ENCODE measurements around the gene CPNE6.

Gene CPNE6

GRCh38 chr14:24064091-24064795 is 7.1 kb upstream of the CPNE6 start:
- TF ChIP-seq GATA2 (IDR thresholded peaks at IDR 0.05; ENCODE audit: low read depth, low read length) = no peak
- no peak for TF ChIP-seq GATA3 (IDR thresholded peaks at IDR 0.05; ENCODE audit: low read depth, low read length)

- TF ChIP-seq GATA3 (IDR thresholded peaks at IDR 0.05; ENCODE audit: low read depth, low read length) (no peak), GATA2 (IDR thresholded peaks at IDR 0.05; ENCODE audit: low read depth, low read length) (no peak)
Measured at GRCh38 chr14:24064856-24065255, 6.5 kb upstream of the CPNE6 start.

GRCh38 chr14:24065408-24065807 is 6.0 kb upstream of the CPNE6 start:
- no peak for TF ChIP-seq GATA3 (IDR thresholded peaks at IDR 0.05; ENCODE audit: low read depth, low read length)
- no peak for TF ChIP-seq GATA2 (IDR thresholded peaks at IDR 0.05; ENCODE audit: low read depth, low read length)

GRCh38 chr14:24066496-24067132 is 4.7 kb upstream of the CPNE6 start:
- no peak for TF ChIP-seq GATA3 (IDR thresholded peaks at IDR 0.05; ENCODE audit: low read depth, low read length)
- no peak for TF ChIP-seq GATA2 (IDR thresholded peaks at IDR 0.05; ENCODE audit: low read depth, low read length)

GRCh38 chr14:24067133-24068082 is 4.0 kb upstream of the CPNE6 start:
- TF ChIP-seq GATA3 (IDR thresholded peaks at IDR 0.05; ENCODE audit: low read depth, low read length) (no peak), GATA2 (IDR thresholded peaks at IDR 0.05; ENCODE audit: low read depth, low read length) (no peak)

GRCh38 chr14:24068711-24069410 is 2.5 kb upstream of the CPNE6 start:
- no peak for TF ChIP-seq GATA3 (IDR thresholded peaks at IDR 0.05; ENCODE audit: low read depth, low read length)
- TF ChIP-seq GATA2 (IDR thresholded peaks at IDR 0.05; ENCODE audit: low read depth, low read length) = no peak

GRCh38 chr14:24069411-24069735 is 2.0 kb upstream of the CPNE6 start:
- TF ChIP-seq GATA3 (IDR thresholded peaks at IDR 0.05; ENCODE audit: low read depth, low read length) (no peak), GATA2 (IDR thresholded peaks at IDR 0.05; ENCODE audit: low read depth, low read length) (no peak)

- TF ChIP-seq GATA2 (IDR thresholded peaks at IDR 0.05; ENCODE audit: low read depth, low read length) (no peak), GATA3 (IDR thresholded peaks at IDR 0.05; ENCODE audit: low read depth, low read length) (no peak)
Measured at GRCh38 chr14:24070285-24071143, 848 bp upstream of the CPNE6 start.

GRCh38 chr14:24071836-24072430 is 571 bp downstream of the CPNE6 start:
- TF ChIP-seq GATA2 (IDR thresholded peaks at IDR 0.05; ENCODE audit: low read depth, low read length) (no peak), GATA3 (IDR thresholded peaks at IDR 0.05; ENCODE audit: low read depth, low read length) (no peak)

- TF ChIP-seq GATA2 (IDR thresholded peaks at IDR 0.05; ENCODE audit: low read depth, low read length) (no peak), GATA3 (IDR thresholded peaks at IDR 0.05; ENCODE audit: low read depth, low read length) (no peak)
Measured at GRCh38 chr14:24072436-24072835, 1.1 kb downstream of the CPNE6 start.

GRCh38 chr14:24072881-24073877 is 1.8 kb downstream of the CPNE6 start:
- TF ChIP-seq GATA3 (IDR thresholded peaks at IDR 0.05; ENCODE audit: low read depth, low read length) (no peak), GATA2 (IDR thresholded peaks at IDR 0.05; ENCODE audit: low read depth, low read length) (no peak)

Measured in SH-SY5Y (cell line).